Transverse colon (tissue), 4 donors: ENCODE data around the gene UGT2A3. TPM values are rescaled to one million over a fixed set of nuclear protein-coding genes. Genes with fewer than 3 reads are reported as not detected.
A peak's percentile ranks its signal among the peaks of the same experiment; 100 is the strongest.

Experiments used
- DNase-seq: peaks from one replicate; pipeline ENCODE4 v3.0.0-alpha.2; 2019
- H3K27ac ChIP-seq, 4 donors: fragments of 200-600 bp; sonication (generic); 2 replicates each; pipeline ENCODE4 v1.5.1; 2016 to 2018; ENCODE audit warnings: inconsistent platforms in 4 of 4
- H3K27me3 ChIP-seq: fragments of 200-600 bp; sonication (generic); 2 replicates; pipeline ENCODE4 v1.5.1; 2017; ENCODE audit warnings: inconsistent platforms
- H3K36me3 ChIP-seq, 4 donors: fragments of 200-600 bp; sonication (generic); 2 replicates each; pipeline ENCODE4 v1.5.1; 2017 to 2019; ENCODE audit warnings: inconsistent platforms in 4 of 4
- H3K4me1 ChIP-seq, 4 donors: fragments of 200-600 bp; sonication (generic); 2 replicates each; pipeline ENCODE4 v1.5.1; 2017 to 2020; ENCODE audit warnings: inconsistent platforms in 4 of 4
- H3K4me3 ChIP-seq, 4 donors: fragments of 200-600 bp; sonication (generic); 1 replicate in 1 of 4; 2 replicates in 3 of 4; pipeline versions ENCODE4 v1.5.1 to v1.6.1; 2017 to 2019; ENCODE audit warnings: inconsistent platforms in 4 of 4
- H3K9me3 ChIP-seq, 2 donors: fragments of 200-600 bp; sonication (generic); 2 replicates each; pipeline ENCODE4 v1.5.1; 2017 to 2019; ENCODE audit warnings: inconsistent platforms in 2 of 2
- EP300 ChIP-seq: sonication (generic); formaldehyde crosslinking; IDR thresholded peaks from one replicate; pipeline ENCODE4 v1.6.1; 2017; ENCODE audit warnings: antibody characterized with exemption, low read depth
- POLR2A ChIP-seq: fragments of 450-650 bp; IDR thresholded peaks from one replicate; pipeline ENCODE4 v1.6.1; 2016; ENCODE audit warnings: antibody characterized with exemption, mild to moderate bottlenecking, moderate library complexity
- POLR2AphosphoS5 ChIP-seq, 3 donors: sonication (generic); formaldehyde crosslinking; IDR thresholded peaks; one replicate each; pipeline ENCODE4 v1.6.1; 2016; ENCODE audit warnings: antibody characterized with exemption in 3 of 3
- WGBS, 2 donors: methylation state at CpG; one replicate each; pipeline ENCODE4 v1.1.5; 2018; ENCODE audit warnings: low coverage in 1 of 2; 5-methylcytosine and 5-hydroxymethylcytosine counted together
- in situ Hi-C, 4 donors: fragments of 200-750 bp; cut with MboI; loops; one replicate each; pipeline versions ENCODE4 v1.15.0 to v1.15.1; 2017; ENCODE audit warnings: low sequenced_read_pairs in 3 of 4, low pct_ligation_motif_present in 1 of 4, low pct_unique_long_range_greater_than_20kb in 1 of 4
- intact Hi-C: fragments of 100-400 bp; cut with DNase I; formaldehyde crosslinking; loops from one replicate; pipeline ENCODE4 v1.15.1; 2023; ENCODE audit warnings: low total_unique reads
- total RNA-seq, 4 donors: library from RNA; depleted of rRNA; stranded (reverse); fragments of >200 nt; gene quantifications; one replicate each; pipeline ENCODE4 v1.1.0, GENCODE V29; 2016
- TF ChIP-seq, protein P1 (sequence below), 5 experiments: fragments of 200-600 bp in 3 of 5; fragments of 450-650 bp in 2 of 5; sonication (generic) in 3 of 5; IDR thresholded peaks; 1 replicate in 2 of 5; 2 replicates in 3 of 5; pipeline ENCODE4 v1.5.1; 2016 to 2017; ENCODE audit warnings: antibody characterized with exemption in 5 of 5, inconsistent platforms in 3 of 5, mild to moderate bottlenecking in 2 of 5, moderate library complexity in 1 of 5

Gene UGT2A3
- total RNA-seq, 4 donors from 2014 or later, result 28.5 to 185 (median 90.3) TPM

- Histone ChIP-seq H3K27me3 (no peaks in the 10 kb centered on the region), H3K4me3 (peak overlapping the region in 2 of 4 donors; percentile 20 to 43), H3K9me3 (no peaks in the 10 kb centered on the region), H3K27ac (peak overlapping the region; percentile 75 to 81 (median 76)), H3K36me3 (no peaks in the 10 kb centered on the region), H3K4me1 (peaks cover 4 to 17% (median 13%) of the 10 kb centered on the region in 4 donors)
- no peak for TF ChIP-seq POLR2A
- TF ChIP-seq, protein P1, sequence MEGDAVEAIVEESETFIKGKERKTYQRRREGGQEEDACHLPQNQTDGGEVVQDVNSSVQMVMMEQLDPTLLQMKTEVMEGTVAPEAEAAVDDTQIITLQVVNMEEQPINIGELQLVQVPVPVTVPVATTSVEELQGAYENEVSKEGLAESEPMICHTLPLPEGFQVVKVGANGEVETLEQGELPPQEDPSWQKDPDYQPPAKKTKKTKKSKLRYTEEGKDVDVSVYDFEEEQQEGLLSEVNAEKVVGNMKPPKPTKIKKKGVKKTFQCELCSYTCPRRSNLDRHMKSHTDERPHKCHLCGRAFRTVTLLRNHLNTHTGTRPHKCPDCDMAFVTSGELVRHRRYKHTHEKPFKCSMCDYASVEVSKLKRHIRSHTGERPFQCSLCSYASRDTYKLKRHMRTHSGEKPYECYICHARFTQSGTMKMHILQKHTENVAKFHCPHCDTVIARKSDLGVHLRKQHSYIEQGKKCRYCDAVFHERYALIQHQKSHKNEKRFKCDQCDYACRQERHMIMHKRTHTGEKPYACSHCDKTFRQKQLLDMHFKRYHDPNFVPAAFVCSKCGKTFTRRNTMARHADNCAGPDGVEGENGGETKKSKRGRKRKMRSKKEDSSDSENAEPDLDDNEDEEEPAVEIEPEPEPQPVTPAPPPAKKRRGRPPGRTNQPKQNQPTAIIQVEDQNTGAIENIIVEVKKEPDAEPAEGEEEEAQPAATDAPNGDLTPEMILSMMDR (IDR thresholded peaks at IDR 0.05), result no peak
- TF ChIP-seq EP300, result no peak
- TF ChIP-seq POLR2AphosphoS5 (IDR thresholded peaks at IDR 0.05), result no peak
- in situ Hi-C loops (no loop called here), intact Hi-C loops (no loop called here)
- WGBS, 2 donors, result 60 to 64% methylated on average over 11 to 16 of the region's 16 CpGs
- DNase-seq, result no peak
These were observed 45.4 kb downstream of the UGT2A3 start for GRCh38 chr4:68905939-68906779.

DNA sequence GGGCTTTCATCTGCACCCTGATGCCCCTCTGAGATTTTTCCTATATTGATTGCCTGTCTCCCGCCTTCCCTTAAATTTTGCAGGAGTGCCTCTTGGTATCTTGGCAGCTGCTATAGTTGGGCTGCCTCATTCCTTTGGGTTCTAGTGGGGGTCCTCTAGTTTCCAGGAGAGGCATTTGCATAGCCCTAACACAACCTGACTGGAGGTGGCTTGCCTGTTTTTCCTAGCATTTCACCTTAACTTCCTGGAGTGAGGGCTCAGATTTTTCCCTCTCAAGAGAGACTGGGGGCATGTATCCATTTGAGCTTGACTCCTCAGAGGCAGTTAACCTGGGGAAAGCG, 46.0 kb downstream of the UGT2A3 start:
- Histone ChIP-seq H3K9me3 (no peaks in the 10 kb centered on the region), H3K36me3 (no peaks in the 10 kb centered on the region), H3K4me3 (peak overlapping the region in 2 of 4 donors; percentile 20 to 43), H3K27me3 (no peaks in the 10 kb centered on the region), H3K4me1 (peaks cover 4 to 17% (median 13%) of the 10 kb centered on the region in 4 donors), H3K27ac (peak overlapping the region; percentile 75 to 81 (median 76))
- 41 to 50% methylated on average over 1 to 2 of the region's 2 CpGs for WGBS, 2 donors
- in situ Hi-C loops, result no loop called here
- intact Hi-C loops, result no loop called here
- no peak for TF ChIP-seq POLR2AphosphoS5 (IDR thresholded peaks at IDR 0.05)
- TF ChIP-seq, protein P1 (IDR thresholded peaks at IDR 0.05), result no peak
- no peak for TF ChIP-seq EP300
- TF ChIP-seq POLR2A, result no peak
- no peak for DNase-seq

GRCh38 chr4:68904786-68905185, 46.8 kb downstream of the UGT2A3 start:
- TF ChIP-seq POLR2AphosphoS5 (IDR thresholded peaks at IDR 0.05) (peak in 1 of 3 donors; percentile 13), EP300 (no peak), POLR2A (no peak)
- TF ChIP-seq, protein P1 (IDR thresholded peaks at IDR 0.05), result peak in 3 of 5 experiments; percentile 25 to 44 (median 37)
- in situ Hi-C loops, result no loop called here
- no peaks in the 10 kb centered on the region for H3K27me3 ChIP-seq
- WGBS, 2 donors, result 16 to 29% methylated on average over 6 of the region's 6 CpGs
- intact Hi-C loops, result no loop called here
- H3K27ac ChIP-seq, result peak overlapping the region; percentile 75 to 81 (median 76)
- DNase-seq, result peak; percentile 25
- no peaks in the 10 kb centered on the region for H3K36me3 ChIP-seq
- H3K4me1 ChIP-seq, result peaks cover 4 to 17% (median 13%) of the 10 kb centered on the region in 4 donors
- no peaks in the 10 kb centered on the region for H3K9me3 ChIP-seq
- peak overlapping the region in 3 of 4 donors; percentile 1 to 43 (median 20) for H3K4me3 ChIP-seq

DNA sequence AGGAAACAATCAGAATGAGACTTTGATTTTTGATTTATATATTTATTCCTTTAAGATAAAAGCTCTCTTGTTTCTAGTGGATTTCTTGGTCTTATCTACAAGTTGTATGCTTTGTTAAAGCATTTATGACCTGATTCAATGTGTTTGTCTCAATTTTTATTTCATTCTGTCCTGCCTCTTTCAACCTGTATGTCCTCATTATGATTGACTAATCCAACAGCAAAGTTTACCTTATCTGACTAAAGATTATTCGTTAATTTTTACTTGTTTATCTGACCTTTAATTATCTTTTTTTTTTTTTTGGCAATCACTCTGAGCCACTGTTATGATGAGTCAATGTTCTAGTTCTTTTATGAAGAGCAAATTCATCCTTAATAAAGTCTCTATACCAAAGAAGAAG, 54.9 kb downstream of the UGT2A3 start:
- Histone ChIP-seq H3K4me1 (no peaks in the 10 kb centered on the region), H3K4me3 (no peak overlapping the region), H3K27ac (no peak overlapping the region), H3K27me3 (no peaks in the 10 kb centered on the region), H3K36me3 (no peaks in the 10 kb centered on the region), H3K9me3 (no peaks in the 10 kb centered on the region)
- intact Hi-C loops, result no loop called here
- WGBS, 2 donors, result 30 to 33% methylated on average over 1 of the region's 1 CpG
- no peak for DNase-seq
- in situ Hi-C loops, result no loop called here
- TF ChIP-seq EP300 (no peak), POLR2AphosphoS5 (IDR thresholded peaks at IDR 0.05) (no peak), POLR2A (no peak)
- TF ChIP-seq, protein P1 (IDR thresholded peaks at IDR 0.05), result no peak
